NCI-H2107 treated with DMSO at 0.1 percent for 48 hours (cell line): ENCODE results near the gene KRT82.
A peak's percentile ranks its signal among the peaks of the same experiment; 100 is the strongest.
"Not testable (repeated sequence)": the region's sequence is repeated elsewhere in the genome, so short reads cannot be mapped to it uniquely, and the experiment has no call there.

Experiments
- DNase-seq: peaks from one replicate; lab custom pipeline; 2025; ENCODE audit not compliant: unreplicated experiment; lab: John Stamatoyannopoulos, UW

The KRT82 gene

DNA sequence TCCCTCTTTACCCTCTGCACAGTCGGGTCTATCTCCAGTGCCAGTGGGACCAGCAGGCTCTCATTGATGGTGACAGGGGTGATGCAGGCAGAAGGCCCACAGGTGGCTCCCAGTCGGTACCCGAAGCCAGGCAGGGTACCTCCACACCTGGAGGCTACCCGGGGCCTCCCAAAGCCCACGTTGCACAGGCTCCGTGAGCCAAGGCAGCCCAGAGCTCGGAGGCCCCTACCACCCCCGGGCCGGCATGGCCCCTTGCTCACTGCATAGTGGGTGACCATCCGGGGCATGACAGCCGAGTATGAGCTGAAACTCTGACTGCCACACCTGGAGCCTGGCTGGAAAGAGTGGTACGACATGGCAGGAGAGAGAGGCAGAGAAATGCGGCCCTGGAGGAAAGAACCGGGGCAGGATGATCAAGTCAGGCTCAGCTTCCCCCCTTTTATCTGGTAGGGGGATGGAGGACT lies at the start of gene KRT82:
KRT82 (minus strand) TSS at position 414 of the 464 bp plus-strand sequence; CDS start at position 356, 58 bp downstream.
- no peak for DNase-seq

DNA sequence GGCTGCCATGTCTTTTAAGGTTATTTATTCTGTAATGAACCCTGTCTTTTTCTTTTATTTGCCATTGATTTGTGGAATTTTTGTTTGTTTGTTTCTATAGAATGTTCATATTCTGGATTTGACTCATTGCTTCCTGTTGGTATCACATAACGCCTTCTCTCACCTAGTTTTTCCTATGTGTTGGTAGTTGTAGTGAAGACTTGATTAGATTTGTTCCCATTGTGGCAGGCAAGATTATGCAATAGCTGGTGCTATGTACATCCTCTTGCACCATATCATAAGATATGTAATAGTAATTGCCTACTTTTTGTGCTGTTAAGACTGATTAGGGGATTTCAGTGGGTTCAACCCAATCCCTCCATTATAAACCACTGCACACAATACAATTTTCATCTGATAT lies 49.7 kb upstream of the KRT82 start:
- no peak for DNase-seq

- peak; percentile 83 for DNase-seq
These were observed 48.5 kb upstream of the KRT82 start for GRCh38 chr12:52454411-52455201.

- no peak for DNase-seq
These were observed 46.0 kb upstream of the KRT82 start, which contains the start of gene KRT6B for GRCh38 chr12:52452101-52452500. Gene KRT6B, minus strand, starts transcription at chr12:52452146. Its CDS starts 68 bp downstream, at chr12:52452078.

GRCh38 chr12:52448228-52448627 lies 42.1 kb upstream of the KRT82 start:
- no peak for DNase-seq

- not testable (repeated sequence) for DNase-seq
These were observed 41.1 kb upstream of the KRT82 start for GRCh38 chr12:52447196-52447595.

- no peak for DNase-seq
These were observed 40.4 kb upstream of the KRT82 start for GRCh38 chr12:52446367-52447045.

- no peak for DNase-seq
These were observed 39.7 kb upstream of the KRT82 start for GRCh38 chr12:52445876-52446275.

GRCh38 chr12:52444647-52445595 lies 38.8 kb upstream of the KRT82 start:
- DNase-seq, result no peak

DNA sequence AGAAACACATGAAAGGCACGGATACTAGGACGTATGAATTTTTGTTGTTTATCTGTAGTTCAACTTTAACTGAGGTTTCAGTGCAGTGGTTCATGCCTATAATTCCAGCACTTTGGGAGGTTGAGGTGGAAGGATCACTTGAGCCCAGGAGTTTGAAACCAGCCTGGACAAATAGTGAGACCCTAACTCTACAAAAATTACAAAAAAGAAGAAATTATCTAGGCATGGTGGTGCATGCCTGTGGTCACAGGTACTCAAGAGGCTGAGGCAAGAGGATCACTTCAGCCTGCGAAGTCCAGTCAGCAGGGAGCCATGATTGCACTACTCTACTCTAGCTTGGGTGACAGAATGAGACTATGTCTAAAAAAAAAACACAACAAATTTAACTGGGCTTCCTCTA lies 37.8 kb upstream of the KRT82 start:
- DNase-seq, result no peak

GRCh38 chr12:52442600-52443061 lies 36.5 kb upstream of the KRT82 start:
- peak; percentile 13 for DNase-seq

- DNase-seq, result no peak
These were observed 35.3 kb upstream of the KRT82 start for GRCh38 chr12:52441320-52441911.

DNA sequence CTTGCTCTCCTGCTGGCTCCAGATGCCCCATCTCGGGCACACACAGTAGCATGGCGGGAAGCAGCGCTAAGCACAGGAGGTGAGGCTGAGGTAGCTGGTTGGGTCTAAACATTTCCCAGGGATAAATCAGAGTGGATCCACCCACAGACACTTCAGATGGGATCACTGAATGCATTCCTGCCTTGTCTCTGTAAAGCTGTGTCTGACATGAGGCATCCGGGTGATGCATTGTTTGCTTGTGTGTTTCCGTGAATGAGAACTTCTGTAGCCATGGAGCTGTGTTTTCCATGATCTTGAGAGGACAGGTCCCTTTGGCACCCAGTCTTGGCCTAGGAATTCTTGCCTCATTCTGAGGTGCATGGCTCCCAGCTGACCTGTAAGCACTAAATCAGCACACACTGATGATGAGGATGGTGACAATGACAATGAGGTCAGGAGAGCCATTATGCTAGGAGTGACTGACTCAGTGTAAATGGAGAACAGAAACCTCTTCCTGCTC lies 34.7 kb upstream of the KRT82 start:
- no peak for DNase-seq

DNA sequence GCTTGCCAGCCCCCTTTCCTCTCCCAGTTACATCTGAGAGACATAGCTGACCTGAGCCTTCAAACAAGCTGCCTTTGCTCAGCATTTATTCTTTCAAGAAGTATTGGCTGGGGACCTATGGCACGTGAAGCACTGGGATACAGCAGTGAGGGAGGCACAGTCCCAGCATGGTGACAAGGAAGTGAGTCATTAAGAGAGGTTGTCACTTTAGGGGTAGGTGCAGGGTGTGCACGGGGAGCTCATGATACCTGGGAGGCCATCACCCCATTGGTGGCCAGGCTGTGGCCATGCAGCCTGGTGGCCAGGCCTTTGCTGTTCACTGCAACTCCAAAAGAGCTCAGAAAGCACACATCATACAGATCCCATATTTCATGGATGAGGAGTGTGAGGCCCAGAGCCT lies 33.7 kb upstream of the KRT82 start:
- no peak for DNase-seq

DNA sequence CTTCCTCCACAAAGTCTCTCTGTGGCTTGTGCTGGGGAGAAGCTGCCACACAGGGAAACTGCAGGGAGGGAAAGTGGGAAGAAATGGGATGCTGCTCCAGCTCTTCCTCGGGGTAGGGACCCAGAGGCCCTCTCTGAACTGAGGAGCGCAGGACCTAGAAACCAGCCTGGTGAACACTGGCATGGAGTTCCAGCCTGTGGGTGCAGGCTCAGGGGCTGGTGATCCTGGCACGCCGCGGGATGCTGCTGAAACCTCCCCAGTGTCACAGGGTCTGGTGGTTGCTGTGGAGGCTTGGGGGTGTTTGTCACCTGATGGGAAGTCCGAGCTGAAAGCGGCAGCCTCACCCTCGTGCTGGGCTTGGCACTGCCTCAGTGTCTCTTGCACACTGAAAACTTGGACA lies 33.3 kb upstream of the KRT82 start:
- no peak for DNase-seq

DNA sequence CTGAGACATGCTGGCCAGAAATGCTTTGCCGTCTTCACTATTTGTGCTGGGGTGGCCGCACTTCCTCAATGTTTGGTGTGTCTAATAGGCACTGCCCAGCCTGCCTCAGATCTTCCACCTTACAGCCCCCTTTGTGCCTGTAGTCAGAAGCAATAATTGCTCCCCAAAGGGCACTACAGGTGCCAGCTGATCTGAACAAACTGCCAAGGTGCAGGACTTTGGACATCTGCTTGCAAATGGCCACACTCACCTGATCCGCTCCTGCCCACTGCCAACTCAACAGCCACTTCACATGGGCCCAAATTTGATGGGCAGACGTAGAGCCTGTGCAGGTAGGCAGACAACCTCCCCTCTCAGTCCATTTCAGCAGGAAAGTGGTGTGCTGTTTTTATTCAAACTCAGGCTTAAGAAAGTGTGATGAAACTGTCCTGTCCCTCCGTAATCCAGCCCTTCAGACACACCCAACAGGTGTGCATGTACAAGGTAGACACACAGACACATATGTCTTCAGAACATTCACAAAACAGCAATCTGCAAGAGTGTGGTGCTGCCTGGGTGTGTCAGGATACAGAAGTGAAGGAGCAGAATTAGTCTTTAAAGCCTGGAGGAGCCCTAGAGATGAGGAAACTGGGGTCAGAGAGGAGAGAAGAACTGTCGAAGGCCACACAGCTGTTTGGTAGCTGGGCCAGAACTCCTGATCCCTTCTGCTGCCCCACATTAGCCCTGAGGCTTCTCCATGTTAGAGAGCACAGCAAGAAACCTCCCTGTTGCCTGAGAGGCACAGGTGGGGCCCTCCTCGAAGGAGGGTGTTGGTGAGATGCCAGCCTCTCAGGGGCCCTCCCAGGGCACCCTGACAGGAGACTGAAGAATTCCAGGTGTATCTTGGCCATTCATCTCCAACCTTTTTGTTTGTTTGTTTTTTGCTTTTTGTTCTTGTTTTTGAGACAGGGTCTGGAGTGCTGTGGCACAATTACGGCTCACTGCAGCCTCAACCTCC lies 32.5 kb upstream of the KRT82 start:
- no peak for DNase-seq

DNA sequence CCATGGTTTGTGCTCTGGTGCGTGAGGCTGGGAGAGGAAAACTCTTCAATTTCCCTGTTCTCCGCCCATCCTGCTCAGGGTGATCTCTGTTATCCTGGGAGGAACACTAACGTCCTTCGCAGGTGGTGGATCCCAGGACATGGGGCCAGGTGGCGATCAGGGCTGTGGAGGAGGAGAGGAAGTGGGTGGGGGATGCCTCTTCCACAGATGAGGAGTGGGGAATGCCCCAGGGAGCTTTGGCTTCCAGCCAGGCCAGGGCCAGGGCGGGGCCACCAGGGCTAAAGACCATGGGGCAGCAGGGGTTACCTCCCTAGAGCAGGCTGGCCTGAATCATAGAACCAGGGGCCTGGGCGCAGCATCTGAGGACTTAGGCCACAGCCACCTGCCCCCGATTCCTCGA lies 31.4 kb upstream of the KRT82 start:
- no peak for DNase-seq

DNA sequence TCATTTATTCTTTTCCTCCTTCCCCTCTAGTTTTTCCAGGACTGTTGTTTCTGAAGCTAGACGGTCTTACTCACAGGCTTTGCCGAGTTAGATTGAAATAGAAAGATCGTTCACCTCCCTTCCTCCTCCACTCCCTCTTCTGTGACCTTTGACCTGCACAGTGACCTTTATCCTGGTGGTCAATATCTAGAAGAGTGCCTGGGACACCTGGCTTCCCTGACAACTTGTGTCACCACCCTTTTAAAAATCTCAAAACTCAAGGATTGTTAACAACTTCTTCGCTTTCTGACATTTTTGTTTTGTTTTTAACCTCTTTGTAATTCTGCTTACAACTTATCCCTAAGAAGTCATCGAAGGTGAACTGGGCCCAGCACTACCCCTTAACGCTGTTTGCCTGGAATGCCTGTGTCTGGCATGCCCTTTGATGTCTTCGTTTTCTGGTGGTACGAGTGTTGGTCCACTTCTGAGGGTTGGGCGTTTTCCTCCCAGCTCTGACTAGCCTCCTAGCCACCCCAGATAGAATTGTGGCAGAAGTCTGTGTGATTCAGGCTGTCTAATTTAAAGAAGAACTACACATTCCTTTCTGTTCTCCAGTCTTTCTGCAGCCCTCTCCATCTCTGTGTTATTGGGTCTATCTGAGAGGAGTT lies 30.8 kb upstream of the KRT82 start:
- DNase-seq, result no peak
